ENCODE data around the gene SEPTIN5.

SEPTIN5 gene

DNA sequence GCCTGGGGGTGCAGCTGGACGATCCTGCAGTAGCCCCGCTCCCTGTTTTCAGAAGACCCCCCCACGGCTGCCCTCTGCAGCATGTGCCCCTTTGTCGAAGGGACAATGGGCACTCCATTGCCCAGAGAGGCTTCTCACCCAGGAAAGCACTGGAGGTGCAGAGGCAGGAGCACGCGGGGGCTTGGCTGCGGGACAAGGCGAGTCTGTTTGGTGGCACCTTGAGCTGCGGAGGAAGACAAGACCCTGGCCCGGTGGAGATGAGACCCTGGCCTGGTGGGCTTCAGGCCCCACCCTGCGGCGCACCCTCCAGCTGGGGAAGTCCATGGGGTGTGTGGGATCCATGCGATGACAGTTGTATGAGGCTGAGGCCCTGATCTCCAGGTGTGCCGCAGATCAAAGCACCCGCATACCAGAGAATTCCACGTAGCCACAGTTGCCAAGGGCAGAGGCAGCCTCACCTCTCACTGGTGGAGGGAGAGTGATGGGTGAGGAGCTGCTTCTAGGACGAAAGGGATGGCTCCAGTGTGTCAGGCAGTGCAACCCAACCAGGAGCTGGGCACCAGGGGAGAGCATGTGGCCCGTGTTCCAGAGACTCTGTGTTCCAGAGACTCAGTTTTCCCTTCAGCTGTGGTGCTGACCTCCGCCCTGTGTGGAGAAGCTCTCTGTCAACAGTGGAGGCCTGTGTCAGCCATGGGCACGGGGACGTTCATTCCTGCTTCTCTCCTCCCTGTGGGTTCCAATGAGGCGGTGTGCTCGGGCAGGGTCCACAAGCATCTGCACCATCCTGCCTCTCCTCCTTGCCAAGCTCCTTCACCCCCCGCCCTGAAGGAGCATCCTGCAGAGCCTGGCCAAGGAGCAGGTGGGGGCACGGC lies 56.3 kb downstream of the SEPTIN5 start:
- Histone ChIP-seq H3K27me3 (ENCODE audit: low read length) (no peaks in the 10 kb centered on the region), H3K4me3 (ENCODE audit: insufficient read depth, low read length, poor library complexity, severe bottlenecking) (no peak overlapping the region), H3K9ac (ENCODE audit: low read length) (no peak overlapping the region), H3K9me2 (replicated peaks; ENCODE audit: insufficient read depth, low read length) (no peaks in the 10 kb centered on the region), H4K20me1 (ENCODE audit: low read depth, low read length) (no peaks in the 10 kb centered on the region), H3K4me2 (ENCODE audit: low read depth, low read length, poor library complexity, severe bottlenecking) (no peak overlapping the region), H3F3A (ENCODE audit: insufficient read depth) (no peaks in the 10 kb centered on the region), H3K9me3 (ENCODE audit: insufficient read depth, low read length) (no peaks in the 10 kb centered on the region), H3K36me3 (ENCODE audit: low read length) (no peaks in the 10 kb centered on the region), H2AFZ (ENCODE audit: low read depth, low read length, severe bottlenecking) (no peak overlapping the region), H3K27ac (ENCODE audit: low read depth, low read length) (no peak overlapping the region), H3K79me2 (ENCODE audit: insufficient read depth, low read length) (no peaks in the 10 kb centered on the region)
- TF ChIP-seq EZH2phosphoT487 (conservative IDR thresholded peaks at IDR 0.05; ENCODE audit: low read length): no peak
- TF ChIP-seq, protein P1, sequence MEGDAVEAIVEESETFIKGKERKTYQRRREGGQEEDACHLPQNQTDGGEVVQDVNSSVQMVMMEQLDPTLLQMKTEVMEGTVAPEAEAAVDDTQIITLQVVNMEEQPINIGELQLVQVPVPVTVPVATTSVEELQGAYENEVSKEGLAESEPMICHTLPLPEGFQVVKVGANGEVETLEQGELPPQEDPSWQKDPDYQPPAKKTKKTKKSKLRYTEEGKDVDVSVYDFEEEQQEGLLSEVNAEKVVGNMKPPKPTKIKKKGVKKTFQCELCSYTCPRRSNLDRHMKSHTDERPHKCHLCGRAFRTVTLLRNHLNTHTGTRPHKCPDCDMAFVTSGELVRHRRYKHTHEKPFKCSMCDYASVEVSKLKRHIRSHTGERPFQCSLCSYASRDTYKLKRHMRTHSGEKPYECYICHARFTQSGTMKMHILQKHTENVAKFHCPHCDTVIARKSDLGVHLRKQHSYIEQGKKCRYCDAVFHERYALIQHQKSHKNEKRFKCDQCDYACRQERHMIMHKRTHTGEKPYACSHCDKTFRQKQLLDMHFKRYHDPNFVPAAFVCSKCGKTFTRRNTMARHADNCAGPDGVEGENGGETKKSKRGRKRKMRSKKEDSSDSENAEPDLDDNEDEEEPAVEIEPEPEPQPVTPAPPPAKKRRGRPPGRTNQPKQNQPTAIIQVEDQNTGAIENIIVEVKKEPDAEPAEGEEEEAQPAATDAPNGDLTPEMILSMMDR (IDR thresholded peaks at IDR 0.05; ENCODE audit: insufficient read depth, low read length, poor library complexity, severe bottlenecking): no peak

DNA sequence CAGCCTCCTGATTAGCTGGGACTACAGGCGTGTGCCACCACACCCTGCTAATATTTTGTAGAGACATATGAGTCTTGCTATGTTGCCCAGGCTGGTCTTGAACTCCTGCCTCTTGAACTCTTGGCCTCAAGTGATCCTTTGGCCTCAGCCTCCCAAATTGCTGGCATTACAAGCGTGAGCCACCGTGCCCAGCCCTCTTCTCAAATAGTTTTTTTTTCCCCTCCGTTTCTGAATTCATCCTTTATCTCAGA lies 58.0 kb downstream of the SEPTIN5 start:
- Histone ChIP-seq H3K4me3 (ENCODE audit: insufficient read depth, low read length, poor library complexity, severe bottlenecking) (no peak overlapping the region), H2AFZ (ENCODE audit: low read depth, low read length, severe bottlenecking) (no peak overlapping the region), H3K27ac (ENCODE audit: low read depth, low read length) (no peak overlapping the region), H3K9me2 (replicated peaks; ENCODE audit: insufficient read depth, low read length) (no peaks in the 10 kb centered on the region), H3K9ac (ENCODE audit: low read length) (no peak overlapping the region), H3F3A (ENCODE audit: insufficient read depth) (no peaks in the 10 kb centered on the region), H3K4me2 (ENCODE audit: low read depth, low read length, poor library complexity, severe bottlenecking) (no peak overlapping the region), H3K9me3 (ENCODE audit: insufficient read depth, low read length) (no peaks in the 10 kb centered on the region), H3K27me3 (ENCODE audit: low read length) (no peaks in the 10 kb centered on the region), H3K36me3 (ENCODE audit: low read length) (no peaks in the 10 kb centered on the region), H4K20me1 (ENCODE audit: low read depth, low read length) (no peaks in the 10 kb centered on the region), H3K79me2 (ENCODE audit: insufficient read depth, low read length) (no peaks in the 10 kb centered on the region)
- TF ChIP-seq EZH2phosphoT487 (conservative IDR thresholded peaks at IDR 0.05; ENCODE audit: low read length): no peak
- TF ChIP-seq, protein P1 (IDR thresholded peaks at IDR 0.05; ENCODE audit: insufficient read depth, low read length, poor library complexity, severe bottlenecking): no peak

All from SU-DHL-6 (cell line).